SK-N-MC (cell line): Measurements from ENCODE around the gene DCHS2.

Source experiments
- EZH2 ChIP-seq: fragments of 200-600 bp; sonication (generic); IDR thresholded peaks from one replicate; pipeline ENCODE4 v1.6.1; 2017; ENCODE audit warnings: antibody characterized with exemption
- FOXP2 ChIP-seq: optimal IDR thresholded peaks from 2 replicates; pipeline ENCODE3; 2011; ENCODE audit warnings: mild to moderate bottlenecking, moderate library complexity; ENCODE audit not compliant: insufficient read depth; ENCODE audit errors: extremely low read length, control extremely low read depth
- POLR2AphosphoS5 ChIP-seq: IDR thresholded peaks from 2 replicates; pipeline ENCODE4 v1.6.1; 2012; ENCODE audit warnings: mild to moderate bottlenecking, low read depth, low read length, borderline replicate concordance

DNA sequence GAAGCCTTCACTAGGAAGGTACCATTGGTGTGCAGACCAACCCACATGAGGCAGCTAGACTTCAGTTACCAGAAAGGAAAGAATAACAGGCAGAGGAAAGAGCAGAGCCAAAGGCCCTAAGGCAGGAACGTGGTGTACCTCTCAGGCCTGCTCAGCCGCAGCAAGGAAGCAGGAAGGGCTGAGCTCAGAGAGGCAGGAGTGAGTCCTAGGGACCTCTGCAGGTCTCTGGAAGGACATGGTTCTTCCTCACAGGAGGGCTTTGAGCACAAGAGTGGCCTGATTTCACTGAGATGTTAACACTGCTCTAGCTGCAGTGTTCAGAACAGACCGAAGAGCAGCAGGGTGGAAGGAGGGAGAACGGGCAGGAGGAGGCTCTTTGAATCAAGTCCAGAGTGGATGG is 124.6 kb downstream of the DCHS2 start:
- TF ChIP-seq POLR2AphosphoS5: no peak
- no peak for TF ChIP-seq EZH2
- TF ChIP-seq FOXP2: no peak
